ENCODE data around the gene OR2M2.

- no peak for TF ChIP-seq CREB5 (CRISPR knock-in tag; IDR thresholded peaks at IDR 0.05; ENCODE audit: low read depth)
- no peak for TF ChIP-seq ZNF70 (CRISPR knock-in tag; IDR thresholded peaks at IDR 0.05)
- TF ChIP-seq ZFP3 (CRISPR knock-in tag; IDR thresholded peaks at IDR 0.05): no peak
- TF ChIP-seq TSHZ2 (CRISPR knock-in tag; IDR thresholded peaks at IDR 0.05): no peak
- no peak for TF ChIP-seq POU6F1 (CRISPR knock-in tag; IDR thresholded peaks at IDR 0.05; ENCODE audit: borderline replicate concordance, low read depth)
- TF ChIP-seq PPARA (CRISPR knock-in tag; IDR thresholded peaks at IDR 0.05; ENCODE audit: borderline replicate concordance): no peak
- TF ChIP-seq PATZ1 (CRISPR knock-in tag; IDR thresholded peaks at IDR 0.05; ENCODE audit: borderline replicate concordance): no peak
- TF ChIP-seq ZFP30 (CRISPR knock-in tag; IDR thresholded peaks at IDR 0.05): no peak
- TF ChIP-seq TCF4 (CRISPR knock-in tag; IDR thresholded peaks at IDR 0.05; ENCODE audit: borderline replicate concordance): no peak
- no peak for TF ChIP-seq CSRNP3 (CRISPR knock-in tag; IDR thresholded peaks at IDR 0.05)
- no peak for TF ChIP-seq RARB (CRISPR knock-in tag; IDR thresholded peaks at IDR 0.05)
- no peak for TF ChIP-seq GLIS3 (CRISPR knock-in tag; IDR thresholded peaks at IDR 0.05)
Measured at GRCh38 chr1:248229360-248229908, 54.8 kb downstream of the OR2M2 start.

All from SK-N-SH treated with all-trans-retinoic acid at 6 μM for 48 hours (cell line).